BLaER1 treated with 17β-estradiol and CSF1 and Interleukin-3, amounts not matched to agents 10 nM and 100 nM (cell line): Measurements from ENCODE around the gene LONRF3.

ENCODE experiments used
- H3K27ac ChIP-seq, 11 experiments: shearing (Covaris generic); formaldehyde crosslinking; 2 replicates each; pipeline ENCODE4 v1.8.1; 2022
- H3K27me3 ChIP-seq, 11 experiments: shearing (Covaris generic); formaldehyde crosslinking; 2 replicates each; pipeline ENCODE4 v1.8.1; 2022
- H3K36me3 ChIP-seq, 11 experiments: shearing (Covaris generic); formaldehyde crosslinking; 2 replicates each; pipeline ENCODE4 v1.8.1; 2022
- H3K4me1 ChIP-seq, 10 experiments: shearing (Covaris generic); formaldehyde crosslinking; 2 replicates each; pipeline ENCODE4 v1.8.1; 2022
- H3K4me2 ChIP-seq, 11 experiments: shearing (Covaris generic); formaldehyde crosslinking; 2 replicates each; pipeline ENCODE4 v1.8.1; 2022
- H3K4me3 ChIP-seq, 10 experiments: shearing (Covaris generic); formaldehyde crosslinking; 2 replicates each; pipeline ENCODE4 v1.8.1; 2022
- H3K9ac ChIP-seq, 11 experiments: shearing (Covaris generic); formaldehyde crosslinking; 2 replicates each; pipeline ENCODE4 v1.8.1; 2022
- H3K9me3 ChIP-seq, 11 experiments: shearing (Covaris generic); formaldehyde crosslinking; replicated peaks in 1 of 11; 2 replicates each; pipeline ENCODE4 v1.8.1; 2022
- H4K20me1 ChIP-seq, 11 experiments: shearing (Covaris generic); formaldehyde crosslinking; 2 replicates each; pipeline ENCODE4 v1.8.1; 2022
- Cebpa-rat ChIP-seq, 11 experiments: shearing (Covaris generic); IDR thresholded peaks; 2 replicates each; pipeline ENCODE4 v1.8.1; 2022

Gene LONRF3

DNA sequence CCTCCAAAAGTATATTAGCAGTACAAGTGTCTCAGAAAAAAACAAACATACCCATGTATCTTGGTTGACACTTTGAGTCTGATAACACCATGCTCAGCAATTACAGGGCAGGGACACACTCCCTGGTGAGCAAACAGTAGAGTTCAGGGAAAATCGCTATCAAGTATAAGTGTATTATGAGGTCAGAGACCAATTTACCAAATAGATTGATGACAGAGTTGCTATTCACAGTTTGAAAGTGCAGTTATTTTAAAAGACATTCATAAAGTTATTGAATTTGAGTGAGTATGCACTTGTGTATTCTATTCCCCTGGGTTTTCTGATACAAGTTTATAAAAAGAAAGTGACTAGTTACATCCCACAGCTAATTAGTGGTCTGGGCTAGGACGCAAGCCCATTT, 10.2 kb upstream of the LONRF3 start:
- Histone ChIP-seq H3K27me3 (no peaks in the 10 kb centered on the region), H3K4me2 (peak overlapping the region in 9 of 11 experiments; percentile 18 to 68 (median 46); a peak in 15 of 22 replicates), H3K36me3 (no peaks in the 10 kb centered on the region), H3K4me3 (no peak overlapping the region), H4K20me1 (no peaks in the 10 kb centered on the region), H3K9me3 (no peaks in the 10 kb centered on the region), H3K27ac (no peak overlapping the region), H3K4me1 (peaks cover 7 to 34% (median 24%) of the 10 kb centered on the region in 10 experiments; a peak in 18 of 20 replicates), H3K9ac (no peak overlapping the region)
- TF ChIP-seq Cebpa-rat (IDR thresholded peaks at IDR 0.05), result no peak

DNA sequence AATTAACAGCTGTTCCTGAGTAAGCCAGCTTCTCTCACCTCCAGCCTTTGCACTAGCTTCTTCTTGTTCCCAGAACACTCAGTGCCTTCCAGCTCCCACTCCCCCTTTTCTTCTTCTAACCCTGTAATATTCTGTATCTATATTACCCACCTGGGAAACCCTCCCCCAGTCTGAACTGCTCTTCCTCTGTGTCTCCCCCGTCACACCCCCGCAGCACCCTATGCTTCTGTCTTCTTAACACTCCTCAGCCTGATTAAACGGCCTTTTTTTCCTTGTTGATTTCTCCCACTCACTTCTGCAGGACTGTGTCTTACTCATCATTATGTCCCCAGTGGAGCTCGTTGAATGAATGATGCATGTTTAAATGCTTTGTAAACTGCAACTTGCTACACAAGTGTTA, 9.0 kb upstream of the LONRF3 start:
- Histone ChIP-seq H3K4me1 (peaks cover 7 to 42% (median 25%) of the 10 kb centered on the region in 10 experiments; a peak in 18 of 20 replicates), H3K9me3 (no peaks in the 10 kb centered on the region), H3K4me3 (no peak overlapping the region), H3K27ac (no peak overlapping the region), H3K4me2 (no peak overlapping the region), H3K27me3 (no peaks in the 10 kb centered on the region), H3K36me3 (no peaks in the 10 kb centered on the region), H4K20me1 (no peaks in the 10 kb centered on the region), H3K9ac (no peak overlapping the region)
- TF ChIP-seq Cebpa-rat (IDR thresholded peaks at IDR 0.05), result no peak

DNA sequence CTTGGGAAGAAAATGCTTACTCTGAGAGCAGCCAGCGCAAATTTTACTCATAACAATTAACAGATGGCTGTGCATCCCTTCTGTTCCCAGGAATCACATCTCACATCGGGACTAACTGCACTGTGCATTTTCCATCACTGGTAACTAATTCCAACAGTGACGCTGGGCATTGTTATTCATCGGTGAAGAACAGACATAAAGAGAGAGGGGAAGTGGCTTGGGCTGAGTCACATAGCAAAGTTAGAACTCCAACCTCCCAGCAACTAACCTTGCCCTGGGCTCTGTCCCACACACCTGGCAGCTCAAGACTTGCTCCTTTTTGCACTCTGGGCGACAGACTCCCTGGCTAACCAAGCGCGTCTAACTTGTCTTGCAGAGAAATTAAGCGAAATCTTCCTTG, 6.4 kb upstream of the LONRF3 start:
- Histone ChIP-seq H3K9ac (no peak overlapping the region), H3K27me3 (peaks cover 0 to 7% (median 4%) of the 10 kb centered on the region in 11 experiments; a peak in 14 of 22 replicates), H3K4me3 (no peak overlapping the region), H3K9me3 (peaks cover 0 to 1% (median under 1%) of the 10 kb centered on the region in 11 experiments; a peak in 7 of 22 replicates), H3K4me1 (peaks cover 9 to 42% (median 26%) of the 10 kb centered on the region in 10 experiments; a peak in 19 of 20 replicates), H3K4me2 (peak overlapping the region in 7 of 11 experiments; percentile 7 to 45 (median 34); a peak in 9 of 22 replicates), H4K20me1 (no peaks in the 10 kb centered on the region), H3K36me3 (no peaks in the 10 kb centered on the region), H3K27ac (no peak overlapping the region)
- TF ChIP-seq Cebpa-rat (IDR thresholded peaks at IDR 0.05), result no peak

DNA sequence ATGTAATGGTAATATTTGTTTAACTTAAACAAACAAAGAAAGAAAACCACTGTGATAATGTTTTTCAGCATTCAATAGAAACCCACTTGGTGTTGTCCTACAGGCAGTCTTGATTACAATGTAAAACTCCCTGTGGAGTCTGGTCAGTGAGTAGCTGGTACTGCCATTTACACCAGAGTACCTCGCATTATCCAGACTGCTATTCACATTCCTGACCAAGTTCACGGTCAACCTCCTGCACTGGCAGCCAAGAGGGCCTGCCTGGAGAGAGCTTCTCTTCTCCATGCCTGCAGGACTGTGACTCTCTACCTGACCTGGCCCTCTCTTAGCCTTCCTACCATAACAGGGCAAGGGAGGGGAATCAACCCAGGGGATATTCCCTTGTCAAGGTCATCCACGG, 2.9 kb upstream of the LONRF3 start:
- Histone ChIP-seq H3K27me3 (peaks cover 0 to 18% (median 11%) of the 10 kb centered on the region in 11 experiments; a peak in 16 of 22 replicates), H4K20me1 (peaks cover 0 to 10% (median 1%) of the 10 kb centered on the region in 11 experiments; a peak in 14 of 22 replicates), H3K4me2 (no peak overlapping the region), H3K9me3 (peaks cover 10 to 32% (median 29%) of the 10 kb centered on the region in 11 experiments; a peak in 21 of 22 replicates), H3K27ac (no peak overlapping the region), H3K4me1 (peaks cover 8 to 39% (median 25%) of the 10 kb centered on the region in 10 experiments), H3K36me3 (no peaks in the 10 kb centered on the region), H3K4me3 (no peak overlapping the region), H3K9ac (no peak overlapping the region)
- TF ChIP-seq Cebpa-rat (IDR thresholded peaks at IDR 0.05), result no peak

DNA sequence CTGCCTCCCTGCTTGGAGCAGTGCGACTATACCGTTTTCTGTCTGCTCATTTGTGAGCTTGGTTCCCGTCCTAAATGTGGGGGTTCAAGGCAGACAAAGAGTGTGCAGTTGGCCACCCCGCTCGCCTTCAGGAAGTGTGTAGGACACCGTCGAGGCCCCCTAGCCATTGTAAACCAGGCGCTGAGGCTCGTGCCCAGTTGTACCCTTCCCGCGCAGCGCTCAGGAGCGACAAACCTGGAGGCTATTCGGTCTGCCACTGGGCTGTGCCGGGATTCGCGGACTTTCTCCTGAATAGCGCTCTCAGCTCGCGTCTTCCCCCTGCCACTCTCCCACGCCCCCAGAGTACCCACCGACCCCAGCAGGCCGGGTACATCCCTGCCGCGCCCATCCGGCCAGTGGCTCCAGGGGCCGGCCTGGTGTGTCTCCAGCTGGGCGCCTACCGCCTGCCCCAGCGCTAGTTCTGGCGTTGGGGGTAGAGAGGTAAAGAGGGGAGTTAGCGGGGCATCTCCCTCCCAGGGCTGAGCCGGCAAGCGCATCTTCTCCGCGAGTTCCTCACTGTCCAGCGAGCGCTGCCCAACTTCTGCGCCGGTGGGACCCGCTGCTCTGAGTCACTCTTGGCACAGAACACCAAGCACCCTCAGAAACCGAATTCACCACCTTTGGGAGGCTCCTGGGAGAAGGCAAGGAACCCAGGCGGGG, 880 bp upstream of the LONRF3 start:
- Histone ChIP-seq H4K20me1 (peaks cover 19 to 30% (median 21%) of the 10 kb centered on the region in 11 experiments; a peak in 21 of 22 replicates), H3K4me3 (peak overlapping the region; percentile 63 to 87 (median 79)), H3K4me1 (peaks cover 25 to 40% (median 29%) of the 10 kb centered on the region in 10 experiments), H3K27ac (peak overlapping the region in 10 of 11 experiments; percentile 83 to 97 (median 94); a peak in 21 of 22 replicates), H3K9me3 (peaks cover 10 to 32% (median 29%) of the 10 kb centered on the region in 11 experiments; a peak in 21 of 22 replicates), H3K9ac (peak overlapping the region; percentile 52 to 95 (median 91); a peak in 21 of 22 replicates), H3K4me2 (peak overlapping the region; percentile 77 to 91 (median 86)), H3K36me3 (peaks cover 0 to 20% (median 16%) of the 10 kb centered on the region in 11 experiments; a peak in 14 of 22 replicates), H3K27me3 (peaks cover 0 to 18% (median 11%) of the 10 kb centered on the region in 11 experiments; a peak in 16 of 22 replicates)
- no peak for TF ChIP-seq Cebpa-rat (IDR thresholded peaks at IDR 0.05)

DNA sequence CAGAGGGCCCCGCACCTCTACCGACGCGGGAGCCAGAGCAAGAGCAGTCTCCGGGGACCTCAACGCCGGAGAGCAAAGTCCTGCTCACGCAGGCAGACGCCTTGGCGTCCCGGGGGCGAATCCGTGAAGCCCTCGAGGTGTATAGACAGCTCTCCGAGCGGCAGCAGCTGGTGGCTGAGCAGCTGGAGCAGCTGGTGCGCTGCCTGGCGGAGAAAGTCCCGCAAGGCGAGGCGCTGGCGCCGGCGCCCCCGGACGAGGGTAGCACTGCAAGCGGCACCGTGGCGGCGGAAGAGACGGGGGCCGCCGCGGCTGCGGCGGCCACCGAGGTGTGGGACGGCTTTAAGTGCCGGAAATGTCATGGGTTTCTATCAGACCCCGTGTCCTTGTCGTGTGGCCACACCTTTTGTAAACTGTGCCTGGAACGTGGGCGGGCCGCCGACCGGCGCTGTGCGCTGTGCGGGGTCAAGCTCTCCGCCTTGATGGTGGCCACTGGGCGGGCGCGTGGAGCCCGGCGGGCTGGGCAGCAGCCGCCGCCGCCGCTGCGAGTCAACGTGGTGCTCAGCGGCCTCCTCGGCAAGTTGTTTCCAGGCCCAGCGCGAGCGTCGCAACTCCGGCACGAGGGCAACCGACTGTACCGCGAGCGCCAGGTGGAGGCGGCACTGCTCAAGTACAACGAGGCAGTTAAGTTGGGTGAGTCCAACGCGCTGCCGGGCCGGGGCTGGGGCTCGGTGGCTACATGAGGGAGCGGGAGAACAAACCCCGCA, 672 bp downstream of the LONRF3 start:
- Histone ChIP-seq H3K4me3 (peak overlapping the region; percentile 63 to 87 (median 79)), H3K36me3 (peaks cover 12 to 35% (median 29%) of the 10 kb centered on the region in 11 experiments), H3K9ac (peak overlapping the region; percentile 87 to 95 (median 91)), H3K9me3 (peaks cover 10 to 32% (median 29%) of the 10 kb centered on the region in 11 experiments; a peak in 21 of 22 replicates), H3K27me3 (peaks cover 0 to 18% (median 11%) of the 10 kb centered on the region in 11 experiments; a peak in 16 of 22 replicates), H3K27ac (peak overlapping the region; percentile 65 to 97 (median 94)), H3K4me2 (peak overlapping the region; percentile 77 to 91 (median 86)), H3K4me1 (peaks cover 26 to 45% (median 41%) of the 10 kb centered on the region in 10 experiments), H4K20me1 (peaks cover 34 to 46% (median 36%) of the 10 kb centered on the region in 11 experiments; a peak in 21 of 22 replicates)
- TF ChIP-seq Cebpa-rat (IDR thresholded peaks at IDR 0.05), result no peak

DNA sequence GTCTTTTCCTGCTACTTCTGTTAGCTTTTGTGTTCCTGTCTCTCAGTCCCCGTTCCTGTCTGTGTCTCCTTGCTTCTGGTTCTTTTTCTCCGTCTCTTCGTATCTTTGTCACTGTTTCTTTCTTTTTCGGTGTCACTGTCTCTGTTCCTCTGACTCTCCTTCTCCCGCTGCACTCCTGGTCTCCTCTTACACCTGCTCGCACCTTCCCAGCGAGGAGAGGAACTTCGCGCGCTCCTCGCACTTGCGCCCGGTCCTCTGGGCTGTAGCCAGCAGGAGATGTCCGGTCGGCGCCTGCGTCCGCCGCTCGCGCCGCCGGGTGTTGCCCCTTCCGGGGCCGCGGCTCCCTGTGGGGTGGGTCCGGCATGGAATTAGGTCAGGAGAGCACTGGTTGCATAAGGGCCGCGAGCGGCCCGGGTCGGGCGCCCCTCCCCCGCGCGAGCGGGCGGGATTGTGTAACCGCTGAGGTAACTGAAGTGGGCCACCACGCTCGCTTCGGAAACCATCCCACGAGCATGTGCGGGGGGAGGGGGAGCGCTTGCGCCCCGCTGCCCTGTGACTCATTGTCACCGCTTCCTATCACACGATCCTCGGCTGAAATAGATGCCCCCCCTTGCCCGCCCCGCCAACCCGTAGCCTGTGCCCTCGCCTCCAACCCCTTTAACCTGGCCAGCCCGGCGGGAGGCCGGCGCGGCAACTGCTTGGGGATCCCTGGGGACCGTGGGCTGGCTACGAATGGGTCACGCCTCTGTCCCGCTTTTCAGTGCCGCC, 1.6 kb downstream of the LONRF3 start:
- Histone ChIP-seq H3K9me3 (peaks cover 10 to 32% (median 29%) of the 10 kb centered on the region in 11 experiments; a peak in 21 of 22 replicates), H3K4me3 (peak overlapping the region; percentile 63 to 87 (median 79)), H3K36me3 (peaks cover 18 to 45% (median 39%) of the 10 kb centered on the region in 11 experiments), H4K20me1 (peaks cover 43 to 55% (median 46%) of the 10 kb centered on the region in 11 experiments; a peak in 21 of 22 replicates), H3K4me1 (peaks cover 26 to 54% (median 45%) of the 10 kb centered on the region in 10 experiments), H3K9ac (peak overlapping the region; percentile 87 to 95 (median 91)), H3K27me3 (peaks cover 0 to 18% (median 11%) of the 10 kb centered on the region in 11 experiments; a peak in 16 of 22 replicates), H3K4me2 (peak overlapping the region; percentile 21 to 86 (median 71); a peak in 18 of 22 replicates), H3K27ac (peak overlapping the region; percentile 65 to 97 (median 94))
- TF ChIP-seq Cebpa-rat (IDR thresholded peaks at IDR 0.05), result peak; percentile 46 to 96 (median 86); a peak in 18 of 22 replicates
